Raji (cell line): ENCODE data around the gene RAB28.

ENCODE experiments used
- POLR2A ChIP-seq: IDR thresholded peaks from 2 replicates; pipeline ENCODE4 v1.6.1; 2011; ENCODE audit warnings: low read depth, low read length, control low read depth; ENCODE audit not compliant: insufficient read depth

The RAB28 gene

GRCh38 chr4:13378973-13379759 lies 105.0 kb downstream of the RAB28 start:
- no peak for TF ChIP-seq POLR2A

DNA sequence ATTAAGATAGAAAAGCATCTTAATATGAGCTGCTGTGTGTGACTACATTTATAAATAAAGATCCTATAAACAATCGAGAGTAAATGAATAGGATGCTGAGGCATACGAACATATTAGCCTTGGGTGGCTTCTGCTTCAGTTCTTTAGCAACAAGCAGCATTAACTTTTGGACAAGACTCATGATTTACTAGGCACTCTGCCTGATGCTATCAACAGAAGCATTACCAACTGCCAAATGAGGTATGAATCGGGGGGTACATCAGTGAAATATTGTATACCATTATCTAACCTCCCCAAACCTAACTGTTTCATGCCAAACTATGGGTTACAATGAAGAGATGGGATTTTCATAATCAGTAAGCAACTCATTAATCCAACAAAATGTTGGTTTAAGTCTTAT lies 113.1 kb downstream of the RAB28 start:
- no peak for TF ChIP-seq POLR2A

- no peak for TF ChIP-seq POLR2A
Observed at GRCh38 chr4:13368217-13368616, 115.9 kb downstream of the RAB28 start.

GRCh38 chr4:13367691-13368090 lies 116.4 kb downstream of the RAB28 start:
- no peak for TF ChIP-seq POLR2A

GRCh38 chr4:13367244-13367643 lies 116.9 kb downstream of the RAB28 start:
- TF ChIP-seq POLR2A = no peak

DNA sequence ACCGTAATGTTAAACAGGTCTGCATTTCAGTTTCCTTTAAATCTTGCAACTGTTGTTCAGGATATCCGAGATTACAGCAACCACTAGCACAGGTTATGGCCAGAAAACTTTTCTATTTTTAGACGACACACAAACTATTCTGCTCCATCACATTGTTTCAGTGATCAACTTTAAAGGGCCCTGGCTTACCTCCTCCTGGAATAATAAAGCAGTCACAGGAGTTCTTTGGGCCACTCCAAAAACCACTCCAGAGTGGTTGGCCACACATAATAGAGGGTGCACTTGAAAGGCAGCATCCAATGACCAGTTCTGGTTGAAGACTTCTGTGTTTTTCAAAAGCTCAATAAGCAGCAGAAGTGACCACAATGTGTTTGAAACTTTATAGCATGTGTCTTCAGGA lies 118.9 kb downstream of the RAB28 start:
- no peak for TF ChIP-seq POLR2A

GRCh38 chr4:13364653-13365052 lies 119.5 kb downstream of the RAB28 start:
- TF ChIP-seq POLR2A = no peak

DNA sequence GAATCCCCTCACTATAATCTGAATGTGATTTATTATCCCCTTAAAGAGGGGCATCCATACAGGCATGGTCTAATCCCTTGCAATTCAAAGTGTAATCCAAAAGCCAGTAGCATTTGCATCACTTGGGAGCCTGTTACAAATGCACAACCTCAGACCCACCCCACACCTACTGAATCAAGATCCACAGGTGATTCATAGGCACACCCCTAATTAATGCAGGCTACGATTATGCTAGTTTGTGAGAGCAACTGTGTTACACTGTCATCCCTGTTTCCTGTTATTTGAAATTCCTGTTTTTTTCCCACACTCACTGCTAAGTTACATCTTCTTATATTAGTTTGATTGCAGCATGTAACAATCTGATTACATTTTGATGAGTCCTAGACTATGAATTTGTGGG lies 120.0 kb downstream of the RAB28 start:
- no peak for TF ChIP-seq POLR2A

DNA sequence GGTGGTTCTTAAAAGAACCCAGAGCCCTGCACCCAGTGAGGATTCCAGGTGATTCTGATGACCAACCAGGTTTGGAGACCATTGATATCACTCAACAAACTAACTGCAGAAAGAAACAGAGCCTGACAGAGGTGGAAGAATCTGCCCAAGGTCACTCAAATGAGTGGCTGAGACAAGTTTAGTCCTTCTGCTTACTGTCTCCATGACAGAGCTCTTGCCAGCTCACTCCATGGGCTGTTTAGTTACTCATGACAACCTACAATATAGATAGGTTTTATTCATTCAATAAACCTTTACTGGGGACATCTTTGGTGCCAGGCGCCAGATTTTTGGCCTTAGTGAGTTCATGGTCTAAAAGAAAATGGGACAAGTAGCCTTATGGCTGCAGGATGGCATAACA lies 124.3 kb downstream of the RAB28 start:
- no peak for TF ChIP-seq POLR2A

DNA sequence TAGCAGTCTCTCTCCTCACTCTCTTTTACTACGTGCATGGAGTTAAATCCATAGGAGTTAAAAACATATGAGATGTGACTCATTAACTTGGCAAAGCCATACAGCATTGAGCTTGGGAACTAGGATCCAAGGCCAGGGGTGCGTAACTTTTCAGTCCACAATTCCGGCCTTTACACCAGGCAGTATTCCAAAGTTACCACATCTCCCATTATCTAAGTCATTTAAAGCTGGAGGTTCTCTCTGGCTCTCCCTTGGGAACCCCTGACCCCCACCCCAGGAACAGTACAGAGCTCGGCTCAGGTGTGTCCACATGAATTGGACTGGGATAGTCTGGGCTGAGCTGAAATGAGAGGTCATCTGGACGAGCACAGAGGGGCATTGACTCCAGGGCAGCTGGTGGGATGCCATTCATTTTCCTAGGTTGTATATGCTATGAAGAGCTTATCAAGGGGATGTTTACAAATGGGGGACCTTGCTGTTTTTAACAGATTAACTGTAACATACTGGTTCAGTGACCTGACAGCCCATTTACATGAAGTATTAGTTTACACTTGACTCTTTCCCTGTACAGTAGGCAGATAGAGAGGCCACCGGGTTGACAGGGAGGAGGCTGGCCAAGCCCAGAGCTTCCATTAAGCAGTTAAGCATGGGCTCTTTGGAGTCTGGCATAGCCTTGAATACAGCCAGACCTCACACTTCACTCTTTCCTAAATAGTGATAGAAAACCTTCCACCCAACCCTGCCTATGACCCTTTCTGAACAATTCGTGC lies 128.8 kb downstream of the RAB28 start:
- no peak for TF ChIP-seq POLR2A

- no peak for TF ChIP-seq POLR2A
Observed at GRCh38 chr4:13349096-13349495, 135.0 kb downstream of the RAB28 start.

DNA sequence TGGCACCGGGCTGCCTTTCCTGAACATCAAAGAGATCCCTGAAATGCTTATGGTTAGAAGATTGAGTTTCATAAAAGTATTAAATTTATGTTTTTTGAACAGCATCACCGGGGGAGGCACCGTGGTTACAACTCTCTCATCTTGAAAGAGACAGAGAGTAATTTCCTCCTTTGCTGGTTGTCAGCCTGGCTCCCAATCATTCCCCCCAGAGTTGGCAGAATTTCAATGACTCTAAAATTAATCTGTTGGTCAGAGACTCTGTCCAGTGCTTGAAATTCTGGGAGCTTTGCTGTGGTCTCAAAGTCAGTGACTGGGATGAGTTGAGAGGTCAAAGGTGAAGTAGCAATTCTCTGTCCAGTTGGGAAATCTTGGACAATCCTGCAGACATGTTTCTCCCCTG lies 135.9 kb downstream of the RAB28 start:
- no peak for TF ChIP-seq POLR2A

- TF ChIP-seq POLR2A = no peak
Observed at GRCh38 chr4:13347517-13348125, 136.5 kb downstream of the RAB28 start.

GRCh38 chr4:13344216-13344615 lies 139.9 kb downstream of the RAB28 start:
- TF ChIP-seq POLR2A = no peak

DNA sequence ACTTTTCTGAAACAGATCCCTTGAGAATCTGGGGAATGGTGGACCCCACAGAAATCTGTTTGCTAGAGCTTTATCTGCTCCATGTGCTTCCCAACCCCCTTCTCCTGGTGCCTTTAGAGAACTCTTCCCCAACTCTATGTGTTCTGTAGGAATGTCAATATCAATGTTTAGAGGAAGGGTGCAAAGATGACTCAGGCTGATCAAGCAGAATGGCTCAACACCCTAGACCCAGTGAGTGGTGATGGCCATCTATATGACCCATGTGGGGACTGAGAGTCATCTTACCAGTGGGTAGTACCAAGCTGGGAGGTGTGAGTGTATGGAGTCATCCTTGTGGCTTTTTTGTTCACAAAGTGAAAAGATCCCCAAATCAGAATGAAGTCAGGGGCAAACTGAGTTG lies 143.5 kb downstream of the RAB28 start:
- no peak for TF ChIP-seq POLR2A

DNA sequence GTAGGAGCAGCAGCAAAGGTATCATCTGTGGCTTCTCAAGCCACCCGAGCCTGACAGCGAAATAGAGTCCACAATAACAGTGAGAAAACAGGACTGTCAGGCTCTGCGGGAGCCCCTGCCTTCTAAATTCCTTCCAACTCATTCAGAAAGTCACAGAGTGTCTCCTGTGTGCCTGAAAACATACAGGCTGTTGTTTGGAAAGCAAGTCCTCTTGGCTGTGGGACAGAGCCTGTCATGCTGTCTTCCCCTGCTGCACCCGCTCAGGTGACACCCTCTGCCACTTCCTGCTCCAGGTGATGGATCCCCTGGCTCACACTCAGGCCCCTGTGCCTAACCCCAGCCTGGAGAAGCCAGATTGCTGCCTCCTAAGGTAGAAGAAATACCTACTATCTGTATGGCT lies 152.3 kb downstream of the RAB28 start:
- TF ChIP-seq POLR2A = no peak
